HFFc6 (cell line): ENCODE results near the gene CACNA1H. TPM values are rescaled to one million over a fixed set of nuclear protein-coding genes. Genes with fewer than 3 reads are reported as not detected.

Experiments
- DNase-seq: peaks from one replicate; pipeline ENCODE4 v3.0.0-alpha.2; 2018
- H3K27ac Mint-ChIP-seq: 2 replicates; pipeline ENCODE4 v1.8.0; 2020; ENCODE audit warnings: mild to moderate bottlenecking, mixed read lengths
- H3K27me3 Mint-ChIP-seq: 2 replicates; pipeline ENCODE4 v1.8.0; 2021; ENCODE audit warnings: mild to moderate bottlenecking, moderate library complexity, mixed read lengths; ENCODE audit not compliant: insufficient read depth
- H3K36me3 Mint-ChIP-seq: 2 replicates; pipeline ENCODE4 v1.8.0; 2021; ENCODE audit warnings: low read depth, mixed read lengths
- H3K4me1 Mint-ChIP-seq: 2 replicates; pipeline ENCODE4 v1.8.0; 2020; ENCODE audit warnings: low read depth, mixed read lengths
- H3K4me3 Mint-ChIP-seq: 2 replicates; pipeline ENCODE4 v1.8.0; 2020; ENCODE audit warnings: mild to moderate bottlenecking, moderate library complexity, mixed read lengths
- H3K9me3 Mint-ChIP-seq: 2 replicates; pipeline ENCODE4 v1.8.0; 2020; ENCODE audit warnings: mild to moderate bottlenecking, mixed read lengths
- total RNA-seq, 6 experiments: library from RNA; stranded (reverse); fragmentation: NEBNext Ultra II Directional; extraction: Animal tissue kit (Norgen Biotek cat#: 25700); gene quantifications; 2 replicates in 1 of 6; 3 replicates in 5 of 6; pipeline ENCODE4 v1.2.3, GENCODE V29; 2021
- TF ChIP-seq, protein P1 (sequence below): fragments of 200-600 bp; sonication (generic); IDR thresholded peaks from 2 replicates; pipeline ENCODE4 v1.5.0; 2021; ENCODE audit warnings: antibody characterized with exemption, mild to moderate bottlenecking

Gene CACNA1H
- total RNA-seq, 6 experiments from 2014 or later, result 0.03 to 0.05 TPM; not detected in 4

DNA sequence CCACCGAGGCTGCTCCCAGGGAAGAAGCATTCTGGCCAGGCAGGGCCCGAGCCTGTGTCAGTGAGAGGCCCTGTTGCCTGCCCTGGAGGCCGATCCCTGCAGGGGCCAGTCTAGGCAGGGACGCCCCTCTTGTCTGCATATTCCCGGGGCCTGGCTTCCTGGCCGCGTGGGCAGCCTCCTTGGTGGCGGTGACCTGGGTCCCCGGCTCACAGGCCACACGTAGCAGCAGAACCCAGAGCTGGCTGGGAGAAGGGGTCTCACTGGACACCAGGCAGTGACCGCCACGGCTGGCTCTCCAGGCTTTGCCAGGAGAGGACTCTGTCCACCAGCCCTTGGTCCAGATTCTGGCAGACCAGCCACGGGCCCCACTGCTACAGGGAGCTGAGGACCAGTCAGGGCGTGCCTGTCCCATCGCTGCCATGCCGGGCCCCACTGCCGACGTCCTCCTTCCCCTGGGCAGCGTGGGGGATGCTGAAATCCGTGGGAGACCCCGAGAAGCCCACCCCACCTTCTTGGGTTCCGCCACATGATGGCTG is 3.7 kb upstream of the CACNA1H start:
- TF ChIP-seq, protein P1, sequence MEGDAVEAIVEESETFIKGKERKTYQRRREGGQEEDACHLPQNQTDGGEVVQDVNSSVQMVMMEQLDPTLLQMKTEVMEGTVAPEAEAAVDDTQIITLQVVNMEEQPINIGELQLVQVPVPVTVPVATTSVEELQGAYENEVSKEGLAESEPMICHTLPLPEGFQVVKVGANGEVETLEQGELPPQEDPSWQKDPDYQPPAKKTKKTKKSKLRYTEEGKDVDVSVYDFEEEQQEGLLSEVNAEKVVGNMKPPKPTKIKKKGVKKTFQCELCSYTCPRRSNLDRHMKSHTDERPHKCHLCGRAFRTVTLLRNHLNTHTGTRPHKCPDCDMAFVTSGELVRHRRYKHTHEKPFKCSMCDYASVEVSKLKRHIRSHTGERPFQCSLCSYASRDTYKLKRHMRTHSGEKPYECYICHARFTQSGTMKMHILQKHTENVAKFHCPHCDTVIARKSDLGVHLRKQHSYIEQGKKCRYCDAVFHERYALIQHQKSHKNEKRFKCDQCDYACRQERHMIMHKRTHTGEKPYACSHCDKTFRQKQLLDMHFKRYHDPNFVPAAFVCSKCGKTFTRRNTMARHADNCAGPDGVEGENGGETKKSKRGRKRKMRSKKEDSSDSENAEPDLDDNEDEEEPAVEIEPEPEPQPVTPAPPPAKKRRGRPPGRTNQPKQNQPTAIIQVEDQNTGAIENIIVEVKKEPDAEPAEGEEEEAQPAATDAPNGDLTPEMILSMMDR, result no peak
- Mint-ChIP-seq H3K36me3 (no peaks in the 10 kb centered on the region), H3K9me3 (no peaks in the 10 kb centered on the region), H3K4me3 (no peak overlapping the region), H3K4me1 (peaks cover 5% of the 10 kb centered on the region; the same call in 1 of the 2 replicates), H3K27me3 (peaks cover 5% of the 10 kb centered on the region; the same call in 1 of the 2 replicates), H3K27ac (no peak overlapping the region)
- no peak for DNase-seq

DNA sequence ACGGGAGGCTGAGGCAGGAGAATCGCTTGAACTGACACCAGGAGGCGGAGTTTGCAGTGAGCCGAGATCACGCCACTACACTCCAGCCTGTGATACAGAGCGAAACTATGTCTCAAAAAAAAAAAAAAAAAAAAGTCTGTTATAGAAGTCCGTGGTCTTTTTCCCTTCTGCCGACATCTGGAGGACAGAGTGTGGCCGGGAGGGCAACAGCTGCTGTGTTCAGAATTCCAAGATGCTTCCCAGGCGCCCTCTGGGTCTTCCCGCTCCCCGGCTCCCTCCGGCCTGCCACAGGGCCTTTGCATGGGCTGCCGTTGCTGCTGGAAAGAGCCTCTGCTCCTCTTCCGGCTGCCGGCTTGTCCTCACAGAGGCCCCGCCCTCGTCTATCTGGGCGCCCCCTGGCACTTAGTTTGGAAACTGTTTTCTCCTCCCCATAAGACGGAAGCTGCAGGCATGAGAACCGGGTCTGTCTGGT is 2.4 kb upstream of the CACNA1H start:
- Mint-ChIP-seq H3K4me3 (peak overlapping the region; percentile 34; the same call in 1 of the 2 replicates), H3K4me1 (peaks cover 5% of the 10 kb centered on the region; the same call in 1 of the 2 replicates), H3K27me3 (peaks cover 7% of the 10 kb centered on the region), H3K36me3 (no peaks in the 10 kb centered on the region), H3K9me3 (no peaks in the 10 kb centered on the region), H3K27ac (no peak overlapping the region)
- peak; percentile 26 for DNase-seq
- TF ChIP-seq, protein P1, result peak; percentile 43; the same call in 1 of the 2 replicates

DNA sequence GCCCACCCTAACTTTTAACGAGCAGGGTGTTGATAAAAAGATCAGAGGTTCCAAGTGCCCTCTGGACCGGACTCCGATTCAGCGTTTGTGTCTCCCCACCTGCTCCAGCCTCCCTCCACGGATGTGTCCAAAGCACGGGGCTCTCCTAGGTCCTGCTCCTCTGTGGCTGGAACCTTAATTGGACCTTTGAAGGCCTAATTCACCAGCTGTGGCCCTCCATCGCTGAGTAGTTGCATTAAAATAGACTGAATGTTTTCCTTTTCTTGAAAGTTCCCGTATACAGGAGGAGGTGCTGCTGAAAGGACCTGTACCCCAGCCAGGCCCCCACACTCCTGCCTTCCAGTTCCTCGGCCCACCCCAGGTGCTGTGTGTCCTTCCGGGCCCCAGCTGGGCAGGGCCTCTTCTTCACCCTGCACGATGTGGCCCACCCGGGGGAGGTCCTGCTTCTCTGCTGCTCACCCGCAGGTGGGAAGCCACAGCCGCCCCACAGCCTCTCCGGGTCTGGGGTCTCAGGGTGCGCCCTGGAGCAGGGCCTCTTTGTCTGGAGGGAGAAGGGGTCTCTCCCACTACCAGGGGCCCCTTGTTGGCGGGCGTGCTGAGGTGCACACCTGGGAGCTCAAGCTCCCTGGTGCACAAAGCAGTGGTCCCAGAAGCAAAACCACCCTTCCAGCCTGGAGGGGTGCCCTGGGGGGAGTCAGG is 1.3 kb upstream of the CACNA1H start:
- Mint-ChIP-seq H3K4me3 (no peak overlapping the region), H3K4me1 (peaks cover 5% of the 10 kb centered on the region; the same call in 1 of the 2 replicates), H3K27ac (no peak overlapping the region), H3K27me3 (peaks cover 7% of the 10 kb centered on the region), H3K9me3 (no peaks in the 10 kb centered on the region), H3K36me3 (no peaks in the 10 kb centered on the region)
- TF ChIP-seq, protein P1, result no peak
- DNase-seq, result no peak

DNA sequence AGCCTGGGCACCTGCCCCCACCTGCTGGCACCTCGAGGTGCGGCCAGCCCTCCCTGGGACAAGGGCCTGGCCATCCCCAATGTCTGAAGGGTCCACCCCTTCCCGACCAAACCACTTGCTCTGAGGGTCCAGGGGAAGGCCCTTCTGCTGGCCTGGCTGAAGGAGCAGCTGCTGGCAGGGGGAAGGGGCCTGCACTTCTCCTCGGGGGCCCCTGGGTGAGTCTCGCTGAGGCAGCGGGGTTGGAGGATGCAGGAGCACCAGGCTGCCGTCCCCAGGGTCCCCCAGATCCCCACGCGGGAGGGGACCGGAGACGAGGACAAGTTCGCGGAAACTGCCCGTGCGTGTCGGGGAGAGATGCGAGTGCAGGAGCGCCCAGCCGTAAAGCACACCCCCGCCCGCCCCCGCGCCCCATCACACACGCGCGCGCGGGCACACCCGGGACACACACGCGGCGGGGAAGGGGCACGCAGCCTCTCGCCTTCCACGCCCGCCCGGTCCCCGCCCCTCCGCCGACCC is 725 bp upstream of the CACNA1H start:
- Mint-ChIP-seq H3K27me3 (peaks cover 7% of the 10 kb centered on the region), H3K9me3 (no peaks in the 10 kb centered on the region), H3K4me3 (no peak overlapping the region), H3K4me1 (peaks cover 5% of the 10 kb centered on the region; the same call in 1 of the 2 replicates), H3K27ac (no peak overlapping the region), H3K36me3 (no peaks in the 10 kb centered on the region)
- TF ChIP-seq, protein P1, result no peak
- DNase-seq, result no peak

DNA sequence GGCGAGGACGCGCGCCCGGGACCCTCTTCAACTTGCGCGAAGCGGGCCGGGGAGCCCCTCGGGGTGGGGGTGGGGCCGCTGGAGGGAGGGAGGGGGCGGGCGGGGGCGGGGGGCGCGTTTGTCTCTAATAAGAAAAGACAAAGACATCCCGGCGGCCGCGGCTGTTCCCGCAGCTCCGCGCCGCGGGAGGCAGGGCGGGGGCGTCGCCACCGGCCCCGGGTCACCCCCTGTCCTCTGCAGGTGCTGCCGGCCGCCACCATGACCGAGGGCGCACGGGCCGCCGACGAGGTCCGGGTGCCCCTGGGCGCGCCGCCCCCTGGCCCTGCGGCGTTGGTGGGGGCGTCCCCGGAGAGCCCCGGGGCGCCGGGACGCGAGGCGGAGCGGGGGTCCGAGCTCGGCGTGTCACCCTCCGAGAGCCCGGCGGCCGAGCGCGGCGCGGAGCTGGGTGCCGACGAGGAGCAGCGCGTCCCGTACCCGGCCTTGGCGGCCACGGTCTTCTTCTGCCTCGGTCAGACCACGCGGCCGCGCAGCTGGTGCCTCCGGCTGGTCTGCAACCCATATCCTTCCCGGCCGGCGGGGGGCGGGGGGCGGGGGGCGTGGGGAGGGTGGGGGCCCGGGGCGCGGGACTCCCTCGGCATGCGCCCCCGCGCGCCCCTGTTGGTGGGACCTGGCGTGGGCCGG is 714 bp downstream of the CACNA1H start:
- no peak for DNase-seq

More for the DNA sequence above, 714 bp downstream of the CACNA1H start:
- no peak overlapping the region for H3K27ac Mint-ChIP-seq
- H3K4me1 Mint-ChIP-seq, result peaks cover 5% of the 10 kb centered on the region; the same call in 1 of the 2 replicates
- H3K4me3 Mint-ChIP-seq, result no peak overlapping the region
- H3K9me3 Mint-ChIP-seq, result no peaks in the 10 kb centered on the region
- TF ChIP-seq, protein P1, result no peak
- H3K27me3 Mint-ChIP-seq, result peaks cover 7% of the 10 kb centered on the region
- no peaks in the 10 kb centered on the region for H3K36me3 Mint-ChIP-seq
